Measurements from ENCODE around the gene HBEGF.

The HBEGF gene

DNA sequence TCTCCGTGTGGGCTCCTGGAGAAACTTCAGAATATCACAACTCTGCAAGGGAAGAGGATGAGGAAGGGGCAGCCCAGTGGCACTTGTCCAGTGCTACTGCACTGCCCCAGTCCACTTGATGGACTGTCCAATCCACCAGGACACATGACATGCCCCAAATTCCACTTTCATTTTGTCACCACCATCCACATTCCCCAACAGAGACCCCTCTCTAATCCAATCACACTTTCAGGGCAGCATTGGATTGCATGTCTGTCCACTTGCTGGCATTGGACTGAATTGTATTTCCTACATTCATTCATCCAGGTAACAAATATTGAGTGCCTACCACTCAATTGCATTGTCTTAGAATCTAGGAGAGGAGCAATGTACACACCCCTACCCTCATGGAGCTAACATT lies 14.8 kb downstream of the HBEGF start:
- no peak for DNase-seq

GRCh38 chr5:140329739-140330481 lies 16.5 kb downstream of the HBEGF start:
- DNase-seq, result no peak

DNA sequence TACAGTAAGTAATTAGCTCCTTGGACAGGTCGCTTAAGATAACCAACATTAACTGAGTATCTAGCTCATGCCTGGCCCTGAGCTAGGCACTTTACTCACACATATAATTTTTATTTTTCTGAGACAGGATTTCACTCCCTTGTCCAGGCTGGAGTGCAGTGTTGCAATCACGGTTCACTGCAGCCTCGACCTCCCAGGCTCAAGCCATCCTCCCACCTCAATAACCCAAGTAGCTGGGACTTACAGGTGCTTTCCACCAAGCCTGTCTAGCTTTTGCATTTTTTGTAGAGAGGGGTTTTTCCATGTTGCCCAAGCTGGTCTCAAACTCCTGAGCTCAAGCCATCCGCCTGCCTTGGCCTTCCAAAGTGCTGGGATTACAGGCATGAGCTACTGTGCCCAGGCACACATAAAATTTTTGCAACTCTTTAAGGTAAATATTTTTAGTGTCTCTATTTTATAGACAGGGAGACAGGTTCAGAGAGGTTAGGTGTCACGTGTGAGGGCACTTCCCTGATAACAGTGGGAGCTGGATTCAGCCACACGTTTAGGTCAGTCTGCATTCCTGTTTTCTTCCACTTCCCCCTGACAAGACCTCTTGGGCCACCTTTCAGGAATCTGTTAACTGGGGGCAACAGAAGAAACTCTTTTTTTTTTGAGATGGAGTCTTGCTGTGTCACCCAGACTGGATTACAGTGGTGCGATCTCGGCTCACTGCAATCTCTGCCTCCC lies 18.2 kb downstream of the HBEGF start:
- no peak for DNase-seq

- no peak for DNase-seq
Observed at GRCh38 chr5:140327589-140327988, 18.8 kb downstream of the HBEGF start.

GRCh38 chr5:140325486-140325885 lies 20.9 kb downstream of the HBEGF start:
- no peak for DNase-seq

- DNase-seq, result no peak
Observed at GRCh38 chr5:140324617-140325241, 21.7 kb downstream of the HBEGF start.

DNA sequence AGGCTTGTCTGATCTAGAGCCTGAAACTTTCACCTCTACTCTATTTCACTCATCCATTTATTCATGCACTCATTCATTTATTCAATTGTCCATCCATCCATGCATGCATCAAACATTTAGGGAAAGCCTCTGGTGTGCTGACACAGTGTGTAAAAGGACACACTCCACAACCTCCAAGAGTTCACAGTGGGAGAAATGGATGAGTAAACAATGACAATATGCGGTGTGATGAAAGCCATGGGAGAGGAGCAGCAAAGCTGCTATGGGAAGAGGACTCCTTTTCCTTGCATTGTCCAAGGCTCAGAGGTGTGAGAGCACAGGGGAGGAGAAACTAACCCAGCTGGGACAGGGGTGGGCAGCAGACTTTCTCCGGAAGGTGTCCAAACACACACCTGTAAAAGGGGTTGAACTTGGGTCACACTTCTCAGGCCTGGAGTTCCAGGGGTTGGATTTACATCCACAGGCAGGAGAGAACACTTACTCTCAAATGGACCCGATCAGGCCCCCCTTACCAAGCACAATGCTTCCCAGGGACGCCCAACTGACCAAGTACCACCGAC lies 22.3 kb downstream of the HBEGF start:
- DNase-seq, result no peak

DNA sequence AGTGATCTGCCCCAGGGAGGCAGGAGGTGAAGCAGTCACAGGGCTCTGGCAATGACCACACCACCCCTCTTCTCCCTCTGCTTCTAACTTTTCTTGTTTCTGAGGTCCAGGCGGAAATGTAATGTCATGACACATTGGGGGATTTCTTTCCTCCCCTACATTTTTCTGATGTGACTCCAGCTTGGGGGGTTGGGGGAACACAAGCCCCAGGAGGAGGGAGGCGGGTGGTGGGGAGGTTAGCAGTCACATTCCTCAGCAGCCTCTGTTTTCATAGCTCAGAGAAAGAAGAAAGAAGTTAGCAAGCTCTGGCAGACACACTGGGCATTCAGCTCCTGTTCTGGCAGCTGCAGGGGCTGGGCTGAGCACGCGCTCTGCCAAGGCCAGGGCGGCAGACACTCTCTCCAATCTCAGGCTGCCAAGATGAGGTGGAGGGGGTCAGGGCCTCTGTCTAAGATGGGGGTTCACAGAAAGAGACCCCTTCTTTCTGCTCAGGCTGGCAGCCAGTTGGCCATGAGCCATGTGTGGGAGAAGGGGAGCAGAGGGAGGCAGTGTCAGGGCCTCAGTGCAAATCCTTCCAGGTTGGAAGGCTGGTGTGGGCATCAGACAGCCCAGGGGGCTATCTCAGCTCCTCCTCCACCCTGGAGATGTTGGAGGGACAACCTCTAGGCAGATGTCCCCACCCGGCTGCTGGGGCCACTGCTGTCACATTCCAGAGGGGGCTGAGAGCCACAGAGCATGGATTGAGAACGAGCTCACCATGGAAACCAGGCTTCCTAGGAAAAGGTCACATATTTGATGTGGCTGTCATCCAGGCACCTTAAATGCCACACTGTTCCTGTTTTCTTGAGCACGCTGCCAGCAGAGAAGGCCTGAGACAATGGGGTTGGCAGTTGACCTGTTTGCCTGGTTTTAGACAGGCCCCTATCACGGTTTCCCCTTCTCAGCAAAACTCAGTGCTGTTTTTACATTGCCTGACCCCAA lies 23.4 kb downstream of the HBEGF start:
- no peak for DNase-seq

- DNase-seq, result peak; percentile 27 to 68
Observed at GRCh38 chr5:140321796-140322195, 24.6 kb downstream of the HBEGF start.

- DNase-seq, result no peak
Observed at GRCh38 chr5:140319833-140320232, 26.6 kb downstream of the HBEGF start.

GRCh38 chr5:140318792-140319191 lies 27.6 kb downstream of the HBEGF start:
- no peak for DNase-seq

DNA sequence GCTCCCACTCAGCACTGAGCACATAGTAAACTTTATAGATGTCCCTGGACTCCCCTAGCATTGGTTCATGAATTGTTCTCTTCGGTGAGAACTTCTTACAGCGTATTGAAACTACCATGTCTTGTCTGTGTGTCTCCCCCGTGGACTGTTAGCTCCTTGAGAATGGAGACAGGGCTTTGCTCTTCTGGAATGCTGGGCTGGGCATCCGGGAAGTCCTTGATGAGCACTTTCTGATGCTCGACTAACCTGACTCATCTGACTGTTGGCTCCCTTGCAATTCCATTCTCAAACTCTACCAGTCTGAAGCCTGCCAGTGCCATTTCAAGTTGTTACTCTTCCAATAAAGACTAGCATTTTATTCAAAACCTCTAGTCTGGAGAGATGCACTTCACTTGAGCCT lies 28.5 kb downstream of the HBEGF start:
- DNase-seq, result no peak

GRCh38 chr5:140312791-140313189 lies 33.6 kb downstream of the HBEGF start:
- DNase-seq, result no peak

- peak in 1 of 2 donors; percentile 23 for DNase-seq
Observed at GRCh38 chr5:140312067-140312790, 34.2 kb downstream of the HBEGF start.

DNA sequence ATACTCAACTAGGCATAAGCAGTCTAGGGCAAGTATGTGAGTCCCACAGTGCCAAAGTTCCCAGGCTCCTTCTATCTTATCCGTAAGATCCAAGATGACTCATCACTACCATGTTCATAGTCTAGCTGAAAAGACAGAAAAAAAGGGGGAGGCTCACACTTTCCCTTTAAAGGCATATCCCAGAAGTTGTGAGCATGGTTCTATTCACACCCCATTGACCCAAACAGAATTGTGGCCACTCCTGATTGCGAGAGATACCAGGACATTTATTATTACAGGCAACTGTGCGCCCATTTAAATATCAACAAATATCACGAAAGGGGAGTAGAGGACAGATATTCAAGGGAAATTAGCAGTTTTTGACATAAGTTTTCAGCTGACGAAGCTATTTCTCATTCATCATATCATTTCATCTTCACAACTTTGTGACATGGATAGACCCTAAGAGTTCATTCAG lies 35.4 kb downstream of the HBEGF start:
- DNase-seq, result no peak

DNA sequence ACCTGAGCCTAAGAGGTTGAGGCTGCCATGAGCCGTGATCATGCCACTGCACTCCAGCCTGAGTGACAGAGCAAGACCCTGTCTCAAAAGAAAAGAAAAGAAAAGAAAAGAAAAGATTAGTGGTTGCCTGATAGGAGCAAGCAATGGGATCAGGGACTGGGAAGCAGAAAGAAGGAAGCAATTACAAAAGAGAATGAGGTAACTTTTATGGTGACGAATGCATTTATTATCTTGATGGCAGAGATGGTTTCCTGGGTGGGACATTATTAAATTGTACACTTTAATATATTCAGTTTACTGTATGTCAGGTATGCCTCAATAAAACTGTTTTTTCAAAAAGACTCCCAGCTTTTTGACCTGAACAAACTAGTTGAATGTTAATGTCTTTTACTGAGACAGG lies 36.0 kb downstream of the HBEGF start:
- DNase-seq, result no peak

DNA sequence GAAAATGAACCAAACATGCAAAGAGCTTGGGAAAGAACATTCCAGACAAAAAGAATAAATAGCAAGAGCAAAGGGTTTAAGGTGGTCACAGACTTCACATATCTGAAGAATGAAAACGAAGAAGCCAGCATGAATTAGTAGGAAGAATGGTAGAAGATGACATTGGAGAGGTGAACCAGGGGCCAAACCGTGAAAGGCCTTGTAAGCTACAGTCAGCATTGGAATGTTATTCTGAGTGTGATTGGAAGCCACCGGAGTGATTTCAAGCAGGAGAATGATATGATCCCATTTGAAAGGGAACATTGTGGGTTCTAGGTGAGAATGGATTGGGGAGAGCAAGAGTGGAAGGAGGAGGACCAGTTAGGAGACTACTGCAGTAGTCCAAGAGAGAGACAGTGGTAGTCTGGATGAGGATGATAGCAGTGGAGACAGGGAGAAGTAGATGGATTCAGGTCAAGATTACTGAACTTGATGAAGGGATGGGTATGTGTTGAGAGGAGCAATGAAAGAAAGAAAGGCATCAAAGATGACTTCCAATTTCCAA lies 36.6 kb downstream of the HBEGF start:
- no peak for DNase-seq

DNA sequence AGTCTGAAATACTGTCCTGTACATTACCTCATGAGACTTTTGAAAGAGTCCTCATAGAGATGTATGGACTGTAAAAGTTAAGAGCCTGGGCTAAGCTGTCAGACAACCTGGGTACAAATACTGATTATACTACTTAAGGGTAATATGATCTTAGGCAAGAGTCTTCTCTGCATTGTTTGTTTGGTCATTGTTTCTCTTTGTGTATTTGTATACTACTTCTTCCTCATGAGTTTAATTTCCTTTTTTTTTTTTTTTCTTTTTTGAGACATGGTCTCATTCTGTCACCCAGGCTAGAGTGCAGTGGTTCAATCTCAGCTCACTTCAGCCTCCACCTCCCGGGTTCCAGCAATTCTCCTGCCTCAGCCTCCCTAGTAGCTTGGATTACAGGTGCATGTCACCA lies 40.9 kb downstream of the HBEGF start:
- DNase-seq, result no peak

DNA sequence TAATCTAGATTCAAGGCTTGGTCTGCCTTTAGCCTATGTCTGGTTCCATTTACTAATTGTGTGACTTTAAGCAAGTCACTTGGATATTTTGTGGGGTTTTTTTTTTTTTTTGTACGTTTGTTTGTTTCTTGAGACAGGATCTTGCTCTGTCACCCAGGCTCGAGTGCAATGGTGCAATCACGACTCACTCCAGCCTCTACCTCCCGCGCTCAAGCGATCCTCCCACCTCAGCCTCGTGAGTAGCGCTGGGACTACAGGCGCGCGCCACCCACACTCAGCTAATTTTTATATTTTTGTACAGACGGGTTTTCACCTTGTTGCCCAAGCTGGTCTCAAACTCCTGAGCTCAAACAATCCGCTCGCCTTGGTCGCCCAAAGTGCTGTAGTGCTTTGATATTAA lies 42.4 kb downstream of the HBEGF start:
- no peak for DNase-seq

DNA sequence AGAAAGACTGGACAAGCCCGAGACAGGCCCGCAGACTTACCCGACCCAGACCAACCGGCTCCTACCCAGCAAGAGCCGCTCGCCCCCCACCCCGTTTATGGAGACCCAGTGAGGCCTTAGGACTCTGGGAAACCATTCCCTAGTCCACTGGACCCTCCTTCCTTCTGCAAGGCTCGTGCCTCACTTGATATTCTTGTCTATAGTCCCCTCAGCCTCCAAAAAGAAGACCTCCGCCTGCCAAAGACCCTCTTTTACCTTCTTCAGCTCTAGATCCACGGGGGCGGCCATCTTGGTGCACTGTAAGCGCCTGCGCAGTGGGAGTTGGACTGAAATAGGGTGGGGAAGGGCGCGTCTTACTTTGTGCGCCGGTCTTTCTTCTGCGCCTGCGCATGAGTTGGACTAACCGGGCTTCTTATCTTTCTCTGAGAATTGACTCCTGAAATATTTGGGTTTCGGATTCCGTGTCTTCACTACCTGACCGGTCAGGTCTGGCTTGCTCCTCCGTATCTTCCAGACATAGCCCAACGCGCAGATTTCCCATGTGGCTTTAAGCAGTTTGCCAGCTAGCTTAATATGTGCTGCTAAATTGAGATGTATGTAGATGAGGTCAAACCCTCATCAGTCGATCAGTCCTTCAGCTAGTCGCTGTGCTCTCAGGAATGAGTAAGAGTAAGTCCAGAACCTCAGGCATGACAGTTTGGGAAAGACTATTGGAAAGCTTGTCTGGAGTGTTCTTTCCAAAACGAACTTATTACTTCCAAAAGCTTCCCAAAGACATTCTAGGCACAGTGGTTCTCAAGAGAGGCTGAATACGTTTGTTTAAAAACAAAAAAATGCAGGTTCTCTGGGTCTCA lies 43.4 kb downstream of the HBEGF start, which contains the start of gene PFDN1:
Gene PFDN1 (minus strand): TSS at position 316 of the 854 bp plus-strand sequence. CDS start 28 bp downstream, at position 288.
- DNase-seq, result peak; percentile 94 to 95
